GM21515 (cell line): Measurements from ENCODE around the gene EPHA1.

Source experiments
- ATAC-seq: cut with Tn5 transposase; IDR thresholded peaks from one replicate; pipeline ENCODE4 v1.9.1; 2021; ENCODE audit not compliant: unreplicated experiment

The EPHA1 gene

GRCh38 chr7:143375298-143376034, 33.2 kb downstream of the EPHA1 start:
- no peak for ATAC-seq

GRCh38 chr7:143374561-143374960, 34.1 kb downstream of the EPHA1 start:
- ATAC-seq = no peak

- ATAC-seq = no peak
These were observed 35.3 kb downstream of the EPHA1 start for GRCh38 chr7:143373255-143373794.

- ATAC-seq = no peak
These were observed 36.6 kb downstream of the EPHA1 start for GRCh38 chr7:143372070-143372469.

GRCh38 chr7:143369678-143370651, 38.7 kb downstream of the EPHA1 start:
- no peak for ATAC-seq

- ATAC-seq = no peak
These were observed 40.3 kb downstream of the EPHA1 start for GRCh38 chr7:143368387-143368786.

GRCh38 chr7:143367972-143368371, 40.7 kb downstream of the EPHA1 start:
- ATAC-seq = no peak

- ATAC-seq = no peak
These were observed 45.4 kb downstream of the EPHA1 start for GRCh38 chr7:143363016-143363937.

- ATAC-seq = no peak
These were observed 46.3 kb downstream of the EPHA1 start, which contains the start of gene FAM131B for GRCh38 chr7:143362131-143363015. Gene FAM131B (minus strand): TSS chr7:143362713. CDS start chr7:143362603, 110 bp downstream.

GRCh38 chr7:143361552-143362130, 47.0 kb downstream of the EPHA1 start:
- ATAC-seq = no peak

GRCh38 chr7:143360788-143361551, 47.7 kb downstream of the EPHA1 start:
- no peak for ATAC-seq

GRCh38 chr7:143359771-143360353, 48.8 kb downstream of the EPHA1 start:
- ATAC-seq = no peak

- ATAC-seq = no peak
These were observed 50.0 kb downstream of the EPHA1 start for GRCh38 chr7:143358626-143359025.

GRCh38 chr7:143356414-143357050, 52.1 kb downstream of the EPHA1 start:
- no peak for ATAC-seq

- ATAC-seq = no peak
These were observed 52.9 kb downstream of the EPHA1 start for GRCh38 chr7:143355450-143356385.

GRCh38 chr7:143354965-143355364, 53.7 kb downstream of the EPHA1 start:
- ATAC-seq = no peak
